ENCODE measurements around the gene RBM7.

DNA sequence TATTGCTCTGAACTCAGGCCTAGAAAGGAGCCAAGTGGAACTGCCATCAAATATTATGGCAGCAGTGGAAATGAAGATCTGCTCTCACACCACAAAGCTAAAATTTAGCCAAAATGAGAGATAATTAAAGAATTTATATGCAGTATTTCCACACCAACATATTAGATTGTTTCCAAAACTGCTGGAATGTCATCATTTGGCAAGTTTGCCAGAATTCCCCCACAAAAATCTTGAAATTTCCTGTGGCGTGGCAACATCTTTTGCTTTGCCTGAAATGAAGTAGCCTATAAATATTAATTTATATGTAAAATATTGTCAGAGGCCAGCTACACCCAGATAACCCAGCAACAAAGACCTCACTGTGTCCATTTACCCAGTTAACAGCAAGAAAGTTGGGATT is 13.9 kb upstream of the RBM7 start:
- TF ChIP-seq, protein P1, sequence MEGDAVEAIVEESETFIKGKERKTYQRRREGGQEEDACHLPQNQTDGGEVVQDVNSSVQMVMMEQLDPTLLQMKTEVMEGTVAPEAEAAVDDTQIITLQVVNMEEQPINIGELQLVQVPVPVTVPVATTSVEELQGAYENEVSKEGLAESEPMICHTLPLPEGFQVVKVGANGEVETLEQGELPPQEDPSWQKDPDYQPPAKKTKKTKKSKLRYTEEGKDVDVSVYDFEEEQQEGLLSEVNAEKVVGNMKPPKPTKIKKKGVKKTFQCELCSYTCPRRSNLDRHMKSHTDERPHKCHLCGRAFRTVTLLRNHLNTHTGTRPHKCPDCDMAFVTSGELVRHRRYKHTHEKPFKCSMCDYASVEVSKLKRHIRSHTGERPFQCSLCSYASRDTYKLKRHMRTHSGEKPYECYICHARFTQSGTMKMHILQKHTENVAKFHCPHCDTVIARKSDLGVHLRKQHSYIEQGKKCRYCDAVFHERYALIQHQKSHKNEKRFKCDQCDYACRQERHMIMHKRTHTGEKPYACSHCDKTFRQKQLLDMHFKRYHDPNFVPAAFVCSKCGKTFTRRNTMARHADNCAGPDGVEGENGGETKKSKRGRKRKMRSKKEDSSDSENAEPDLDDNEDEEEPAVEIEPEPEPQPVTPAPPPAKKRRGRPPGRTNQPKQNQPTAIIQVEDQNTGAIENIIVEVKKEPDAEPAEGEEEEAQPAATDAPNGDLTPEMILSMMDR (IDR thresholded peaks at IDR 0.05; ENCODE audit: poor library complexity, severe bottlenecking), result no peak
- TF ChIP-seq EZH2 (IDR thresholded peaks at IDR 0.05; ENCODE audit: borderline replicate concordance, insufficient read depth, low read length, poor library complexity, severe bottlenecking), result no peak
- no peak for TF ChIP-seq SMC3 (conservative IDR thresholded peaks at IDR 0.05; ENCODE audit: poor library complexity)
- no peak for TF ChIP-seq RAD21 (conservative IDR thresholded peaks at IDR 0.05)
- TF ChIP-seq TAF1 (IDR thresholded peaks at IDR 0.05; ENCODE audit: low read depth), result no peak
- no peak for TF ChIP-seq POLR2AphosphoS5 (IDR thresholded peaks at IDR 0.05)

Data from neural cell (in vitro differentiated cells).